Karpas-422 (cell line): ENCODE data around the gene CD36. TPM values are rescaled to one million over a fixed set of nuclear protein-coding genes. Genes with fewer than 3 reads are reported as not detected.

Experiments
- DNase-seq: peaks from one replicate; pipeline ENCODE4 v3.0.0-alpha.2; 2015
- H2AFZ ChIP-seq: fragments of 200-600 bp; sonication (generic); 2 replicates; pipeline ENCODE4 v1.6.1; 2014; ENCODE audit warnings: antibody characterized with exemption, low read length, mixed read lengths
- H3K27ac ChIP-seq: fragments of 200-600 bp; sonication (generic); 2 replicates; pipeline ENCODE4 v1.5.1; 2014; ENCODE audit warnings: mild to moderate bottlenecking, low read length, moderate library complexity
- H3K27me3 ChIP-seq: fragments of 200-600 bp; sonication (generic); 2 replicates; pipeline ENCODE4 v1.6.1; 2014; ENCODE audit warnings: low read length, mixed read lengths
- H3K36me3 ChIP-seq: fragments of 200-600 bp; sonication (generic); 2 replicates; pipeline ENCODE4 v1.6.1; 2014; ENCODE audit warnings: low read length, mixed read lengths; ENCODE audit not compliant: insufficient read depth
- H3K4me1 ChIP-seq: fragments of 200-600 bp; sonication (generic); 2 replicates; pipeline ENCODE4 v1.6.1; 2014; ENCODE audit warnings: mild to moderate bottlenecking, low read length, mixed read lengths
- H3K4me2 ChIP-seq: fragments of 200-600 bp; sonication (generic); 2 replicates; pipeline ENCODE4 v1.6.1; 2014; ENCODE audit warnings: low read length, low read depth, mild to moderate bottlenecking; ENCODE audit not compliant: poor library complexity, severe bottlenecking
- H3K4me3 ChIP-seq: fragments of 200-600 bp; sonication (generic); 2 replicates; pipeline ENCODE4 v1.5.1; 2014; ENCODE audit warnings: mild to moderate bottlenecking, antibody characterized with exemption, low read length, mixed read lengths
- H3K79me2 ChIP-seq: fragments of 200-600 bp; sonication (generic); 2 replicates; pipeline ENCODE4 v1.6.1; 2014; ENCODE audit warnings: mild to moderate bottlenecking, low read length, mixed read lengths
- H3K9ac ChIP-seq: fragments of 200-600 bp; sonication (generic); 2 replicates; pipeline ENCODE4 v1.6.0; 2014; ENCODE audit warnings: low read length
- H3K9me2 ChIP-seq: fragments of 200-600 bp; sonication (generic), shearing (Covaris generic); replicated peaks from 2 replicates; pipeline ENCODE4 v1.6.0; 2014; ENCODE audit warnings: mild to moderate bottlenecking, low read length, moderate library complexity; ENCODE audit not compliant: insufficient read depth
- H3K9me3 ChIP-seq: fragments of 300-700, 200-600 bp; sonication (generic); 2 replicates; pipeline ENCODE4 v1.6.1; 2014; ENCODE audit warnings: low read length, mixed read lengths
- H4K20me1 ChIP-seq: fragments of 200-600 bp; sonication (generic); 2 replicates; pipeline ENCODE4 v1.6.1; 2014; ENCODE audit warnings: mild to moderate bottlenecking, antibody characterized with exemption, low read length, low read depth; ENCODE audit not compliant: insufficient read depth
- total RNA-seq: library from RNA; depleted of rRNA; stranded (reverse); fragments of >200 nt; shearing (Covaris generic); gene quantifications from 2 replicates; pipeline ENCODE4 v1.2.3, GENCODE V29; 2014; ENCODE audit warnings: low replicate concordance; rRNA removed

The CD36 gene
- total RNA-seq = not detected in 2 replicates

- Histone ChIP-seq H3K27ac (no peak within 1 kb of the TSS), H3K4me2 (no peak within 1 kb of the TSS), H3K27me3 (no peaks in the 10 kb centered on the region), H2AFZ (no peak within 1 kb of the TSS), H4K20me1 (no peaks in the 10 kb centered on the region), H3K9me2 (no peaks in the 10 kb centered on the region), H3K9me3 (peaks cover 25% of the 10 kb centered on the region), H3K4me3 (no peak within 1 kb of the TSS), H3K9ac (no peak within 1 kb of the TSS), H3K4me1 (no peaks in the 10 kb centered on the region), H3K36me3 (no peaks in the 10 kb centered on the region), H3K79me2 (no peaks in the 10 kb centered on the region)
- no peak for DNase-seq
Observed at GRCh38 chr7:80637911-80638765, at the start of gene CD36. TSS of gene CD36 (plus strand) at chr7:80638642. CDS start at chr7:80646741, 8,099 bp downstream.

- no peaks in the 10 kb centered on the region for H3K36me3 ChIP-seq
- H4K20me1 ChIP-seq = no peaks in the 10 kb centered on the region
- no peaks in the 10 kb centered on the region for H3K27me3 ChIP-seq
- no peaks in the 10 kb centered on the region for H3K79me2 ChIP-seq
- no peaks in the 10 kb centered on the region for H3K9me2 ChIP-seq
- no peaks in the 10 kb centered on the region for H3K4me1 ChIP-seq
- no peak overlapping the region for H3K9ac ChIP-seq
- peaks cover 33% of the 10 kb centered on the region for H3K9me3 ChIP-seq
- no peak overlapping the region for H3K4me3 ChIP-seq
- no peak overlapping the region for H3K27ac ChIP-seq
- no peak overlapping the region for H2AFZ ChIP-seq
- H3K4me2 ChIP-seq = no peak overlapping the region
- no peak for DNase-seq
Observed at GRCh38 chr7:80589631-80590030, 48.8 kb upstream of the CD36 start.

GRCh38 chr7:80591654-80592053, 46.8 kb upstream of the CD36 start:
- no peak for DNase-seq
- Histone ChIP-seq H2AFZ (no peak overlapping the region), H4K20me1 (no peaks in the 10 kb centered on the region), H3K27me3 (no peaks in the 10 kb centered on the region), H3K9ac (no peak overlapping the region), H3K4me3 (no peak overlapping the region), H3K9me2 (no peaks in the 10 kb centered on the region), H3K4me2 (no peak overlapping the region), H3K4me1 (no peaks in the 10 kb centered on the region), H3K9me3 (peaks cover 33% of the 10 kb centered on the region), H3K79me2 (no peaks in the 10 kb centered on the region), H3K27ac (no peak overlapping the region), H3K36me3 (no peaks in the 10 kb centered on the region)

GRCh38 chr7:80593869-80594586, 44.4 kb upstream of the CD36 start:
- no peaks in the 10 kb centered on the region for H3K4me1 ChIP-seq
- no peaks in the 10 kb centered on the region for H3K9me2 ChIP-seq
- no peak for DNase-seq
- H3K27me3 ChIP-seq = no peaks in the 10 kb centered on the region
- no peaks in the 10 kb centered on the region for H3K36me3 ChIP-seq
- H3K9ac ChIP-seq = no peak overlapping the region
- no peak overlapping the region for H3K4me3 ChIP-seq
- H3K27ac ChIP-seq = no peak overlapping the region
- no peaks in the 10 kb centered on the region for H3K79me2 ChIP-seq
- H3K9me3 ChIP-seq = peaks cover 31% of the 10 kb centered on the region
- no peak overlapping the region for H3K4me2 ChIP-seq
- no peaks in the 10 kb centered on the region for H4K20me1 ChIP-seq
- H2AFZ ChIP-seq = no peak overlapping the region

GRCh38 chr7:80596933-80597517, 41.4 kb upstream of the CD36 start:
- Histone ChIP-seq H2AFZ (no peak overlapping the region), H3K27ac (no peak overlapping the region), H3K79me2 (no peaks in the 10 kb centered on the region), H4K20me1 (no peaks in the 10 kb centered on the region), H3K27me3 (no peaks in the 10 kb centered on the region), H3K36me3 (no peaks in the 10 kb centered on the region), H3K4me2 (no peak overlapping the region), H3K9ac (no peak overlapping the region), H3K4me1 (no peaks in the 10 kb centered on the region), H3K9me2 (no peaks in the 10 kb centered on the region), H3K4me3 (no peak overlapping the region), H3K9me3 (peaks cover 36% of the 10 kb centered on the region)
- DNase-seq = no peak

GRCh38 chr7:80597875-80598274, 40.6 kb upstream of the CD36 start:
- Histone ChIP-seq H3K79me2 (no peaks in the 10 kb centered on the region), H3K4me1 (no peaks in the 10 kb centered on the region), H3K36me3 (no peaks in the 10 kb centered on the region), H3K27me3 (no peaks in the 10 kb centered on the region), H3K9me3 (peaks cover 39% of the 10 kb centered on the region), H3K9me2 (no peaks in the 10 kb centered on the region), H3K27ac (no peak overlapping the region), H3K4me2 (no peak overlapping the region), H4K20me1 (no peaks in the 10 kb centered on the region), H3K4me3 (no peak overlapping the region), H2AFZ (no peak overlapping the region), H3K9ac (no peak overlapping the region)
- no peak for DNase-seq

GRCh38 chr7:80600046-80600445, 38.4 kb upstream of the CD36 start:
- no peak overlapping the region for H3K27ac ChIP-seq
- no peaks in the 10 kb centered on the region for H3K27me3 ChIP-seq
- no peak overlapping the region for H2AFZ ChIP-seq
- no peak overlapping the region for H3K9ac ChIP-seq
- H3K9me3 ChIP-seq = peaks cover 31% of the 10 kb centered on the region
- H3K9me2 ChIP-seq = no peaks in the 10 kb centered on the region
- H3K4me3 ChIP-seq = no peak overlapping the region
- no peaks in the 10 kb centered on the region for H3K36me3 ChIP-seq
- H3K79me2 ChIP-seq = no peaks in the 10 kb centered on the region
- H3K4me1 ChIP-seq = no peaks in the 10 kb centered on the region
- no peak for DNase-seq
- no peaks in the 10 kb centered on the region for H4K20me1 ChIP-seq
- no peak overlapping the region for H3K4me2 ChIP-seq

GRCh38 chr7:80601999-80602398, 36.4 kb upstream of the CD36 start:
- Histone ChIP-seq H3K79me2 (no peaks in the 10 kb centered on the region), H3K4me1 (no peaks in the 10 kb centered on the region), H3K9me2 (no peaks in the 10 kb centered on the region), H3K27me3 (no peaks in the 10 kb centered on the region), H3K9ac (no peak overlapping the region), H3K36me3 (no peaks in the 10 kb centered on the region), H4K20me1 (no peaks in the 10 kb centered on the region), H3K9me3 (peaks cover 26% of the 10 kb centered on the region), H2AFZ (no peak overlapping the region), H3K4me3 (no peak overlapping the region), H3K27ac (no peak overlapping the region), H3K4me2 (no peak overlapping the region)
- DNase-seq = no peak
